CD4-positive, alpha-beta memory T cell (primary cell): ENCODE data around the gene NRCAM. TPM values are rescaled to one million over a fixed set of nuclear protein-coding genes. Genes with fewer than 3 reads are reported as not detected.

Source experiments
- CTCF ChIA-PET: fragments of 350-600 bp; sonication (Branson Sonifier 250); formaldehyde crosslinking; loops from one replicate; lab custom pipeline; 2021; ENCODE audit warnings: inconsistent platforms; ENCODE audit not compliant: partially characterized antibody; lab: Charles Lee
- POLR2A ChIA-PET: fragments of 350-600 bp; sonication (Branson Sonifier 250); formaldehyde crosslinking; loops from one replicate; lab custom pipeline; 2021; ENCODE audit not compliant: partially characterized antibody; lab: Charles Lee
- DNase-seq, 5 donors: peaks; one replicate each; pipeline versions ENCODE4 v3.0.0 to v3.0.0-alpha.2; 2020 to 2022; ENCODE audit warnings: mixed read lengths in 1 of 5
- H3K27ac ChIP-seq: one replicate; pipeline ENCODE4 v1.7.0; 2013; ENCODE audit warnings: low read depth, low read length
- H3K27me3 ChIP-seq: 2 replicates; pipeline ENCODE4 v1.7.0; 2013; ENCODE audit warnings: mild to moderate bottlenecking, low read length, moderate library complexity; ENCODE audit not compliant: insufficient read depth
- H3K36me3 ChIP-seq: 2 replicates; pipeline ENCODE4 v1.7.0; 2013; ENCODE audit warnings: mild to moderate bottlenecking, low read length, moderate library complexity; ENCODE audit not compliant: insufficient read depth
- H3K4me1 ChIP-seq: 2 replicates; pipeline ENCODE4 v1.7.0; 2013; ENCODE audit warnings: mild to moderate bottlenecking, low read length, moderate library complexity; ENCODE audit not compliant: insufficient read depth
- H3K4me3 ChIP-seq, 2 donors: one replicate each; pipeline ENCODE4 v1.7.0; 2013; ENCODE audit warnings: low read length in 2 of 2, mild to moderate bottlenecking in 1 of 2
- H3K9me3 ChIP-seq, 2 donors: one replicate each; pipeline ENCODE4 v1.7.0; 2013; ENCODE audit warnings: low read length in 2 of 2, control low read depth in 1 of 2; ENCODE audit not compliant: control insufficient read depth in 1 of 2
- H3K27ac Mint-ChIP-seq, 7 donors: one replicate each; pipeline ENCODE4 v1.8.0; 2020 to 2021; ENCODE audit warnings: mixed read lengths in 7 of 7, mild to moderate bottlenecking in 6 of 7, inconsistent platforms in 3 of 7, moderate library complexity in 3 of 7
- H3K27me3 Mint-ChIP-seq, 2 donors: one replicate each; pipeline ENCODE4 v1.8.0; 2020 to 2021; ENCODE audit warnings: mixed read lengths in 2 of 2
- H3K36me3 Mint-ChIP-seq, 2 donors: one replicate each; pipeline ENCODE4 v1.8.0; 2020 to 2021; ENCODE audit warnings: mixed read lengths in 2 of 2, inconsistent platforms in 1 of 2, mild to moderate bottlenecking in 1 of 2
- H3K4me1 Mint-ChIP-seq, 4 donors: one replicate each; pipeline ENCODE4 v1.8.0; 2020 to 2021; ENCODE audit warnings: mixed read lengths in 4 of 4, mild to moderate bottlenecking in 1 of 4
- H3K4me3 Mint-ChIP-seq, 8 donors: one replicate each; pipeline ENCODE4 v1.8.0; 2020 to 2021; ENCODE audit warnings: mixed read lengths in 8 of 8, mild to moderate bottlenecking in 7 of 8, moderate library complexity in 6 of 8, inconsistent platforms in 3 of 8
- H3K9me3 Mint-ChIP-seq, 8 donors: one replicate each; pipeline ENCODE4 v1.8.0; 2020 to 2021; ENCODE audit warnings: mixed read lengths in 8 of 8, mild to moderate bottlenecking in 5 of 8, inconsistent platforms in 3 of 8, moderate library complexity in 1 of 8
- intact Hi-C: fragments of 100-400 bp; cut with micrococcal nuclease; formaldehyde crosslinking; loops from one replicate; pipeline ENCODE4 v1.15.1; 2023
- polyA plus RNA-seq, 2 donors: library from polyadenylated mRNA; unstranded; fragments of 300-500 nt; fragmentation: Illumina TruSeq; gene quantifications; one replicate each; pipeline ENCODE4 v1.2.3, GENCODE V29; 2021
- total RNA-seq, 2 experiments: library from RNA; stranded (reverse); gene quantifications; one replicate each; pipeline ENCODE4 v1.2.3, GENCODE V29; 2021

The NRCAM gene
- total and polyA plus RNA-seq, 4 experiments from 2014 or later, result 0.22 to 0.41 (median 0.32) TPM; not detected in 1

DNA sequence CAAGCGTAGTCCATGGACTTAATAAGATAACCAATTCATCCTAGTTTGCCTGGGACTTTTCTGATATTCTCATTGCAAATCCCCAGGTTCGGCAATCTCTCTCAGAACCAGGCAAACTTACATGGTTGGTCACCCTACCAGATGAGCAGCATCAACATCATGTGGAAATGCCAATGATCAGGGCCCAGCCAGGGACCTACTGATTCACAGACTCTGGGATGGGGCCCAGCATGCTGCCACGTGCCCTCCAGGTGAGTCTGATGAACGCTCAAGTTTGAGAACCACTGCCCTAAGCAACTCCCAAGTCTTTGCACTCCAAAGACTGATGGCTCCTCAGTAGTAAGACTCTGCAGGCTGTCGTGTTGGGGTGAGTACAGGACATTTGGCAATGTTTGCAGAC, 328.8 kb downstream of the NRCAM start:
- Histone ChIP-seq H3K27me3 (no peaks in the 10 kb centered on the region), H3K4me1 (no peaks in the 10 kb centered on the region), H3K4me3 (no peak overlapping the region), H3K27ac (no peak overlapping the region), H3K36me3 (no peaks in the 10 kb centered on the region), H3K9me3 (no peaks in the 10 kb centered on the region)
- intact Hi-C loops, result no loop called here
- no peaks in the 10 kb centered on the region for H3K4me1 Mint-ChIP-seq
- H3K27ac Mint-ChIP-seq, result no peak overlapping the region
- peaks cover 0 to 2% of the 10 kb centered on the region in 2 donors for H3K27me3 Mint-ChIP-seq
- DNase-seq, result no peak
- CTCF ChIA-PET, result no interaction called here
- POLR2A ChIA-PET, result no interaction called here
- H3K4me3 Mint-ChIP-seq, result no peak overlapping the region
- H3K9me3 Mint-ChIP-seq, result no peaks in the 10 kb centered on the region
- no peaks in the 10 kb centered on the region for H3K36me3 Mint-ChIP-seq

- no peaks in the 10 kb centered on the region for H3K4me1 ChIP-seq
- Mint-ChIP-seq H3K4me3 (no peak overlapping the region), H3K27ac (peak overlapping the region in 1 of 7 donors; percentile 37), H3K36me3 (no peaks in the 10 kb centered on the region), H3K4me1 (no peaks in the 10 kb centered on the region), H3K9me3 (no peaks in the 10 kb centered on the region), H3K27me3 (peaks cover 0 to 2% of the 10 kb centered on the region in 2 donors)
- no peaks in the 10 kb centered on the region for H3K36me3 ChIP-seq
- intact Hi-C loops, result no loop called here
- ChIA-PET POLR2A (no interaction called here), CTCF (no interaction called here)
- H3K27me3 ChIP-seq, result no peaks in the 10 kb centered on the region
- no peak overlapping the region for H3K27ac ChIP-seq
- H3K9me3 ChIP-seq, result no peaks in the 10 kb centered on the region
- H3K4me3 ChIP-seq, result no peak overlapping the region
- no peak for DNase-seq
Measured at GRCh38 chr7:108124820-108125219, 331.4 kb downstream of the NRCAM start.

DNA sequence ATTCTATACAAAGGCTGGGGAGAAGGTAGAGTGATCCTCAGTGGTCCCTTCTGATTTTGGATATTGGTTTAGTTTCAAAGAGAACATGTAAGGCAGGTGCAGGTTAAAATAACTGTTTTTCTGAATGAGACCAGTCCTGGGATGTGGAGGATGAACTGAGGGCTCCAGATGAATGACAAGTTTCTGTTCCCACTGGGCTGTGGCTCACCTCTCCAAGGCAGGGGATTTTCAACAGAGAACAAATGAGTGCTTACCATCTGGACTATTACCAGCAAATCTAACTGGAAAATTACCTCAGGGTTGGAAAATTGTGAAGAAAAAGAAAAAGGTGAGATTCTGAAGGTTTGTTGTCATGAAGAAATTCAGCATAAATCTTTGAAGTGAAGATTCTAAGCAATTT, 334.1 kb downstream of the NRCAM start:
- CTCF ChIA-PET, result no interaction called here
- Histone ChIP-seq H3K9me3 (no peaks in the 10 kb centered on the region), H3K27ac (no peak overlapping the region), H3K4me3 (no peak overlapping the region), H3K27me3 (no peaks in the 10 kb centered on the region), H3K36me3 (no peaks in the 10 kb centered on the region), H3K4me1 (no peaks in the 10 kb centered on the region)
- no peak overlapping the region for H3K27ac Mint-ChIP-seq
- no peaks in the 10 kb centered on the region for H3K9me3 Mint-ChIP-seq
- H3K4me3 Mint-ChIP-seq, result no peak overlapping the region
- H3K36me3 Mint-ChIP-seq, result no peaks in the 10 kb centered on the region
- intact Hi-C loops, result no loop called here
- no peak for DNase-seq
- no peaks in the 10 kb centered on the region for H3K27me3 Mint-ChIP-seq
- no peaks in the 10 kb centered on the region for H3K4me1 Mint-ChIP-seq
- POLR2A ChIA-PET, result interaction anchor here (0.7 kb wide), 1 partner anchor 593 kb away, joined by 3 read pairs; no protein-coding TSS in a partner anchor

GRCh38 chr7:108120933-108121332, 335.3 kb downstream of the NRCAM start:
- intact Hi-C loops, result no loop called here
- no peak overlapping the region for H3K27ac Mint-ChIP-seq
- CTCF ChIA-PET, result no interaction called here

DNA sequence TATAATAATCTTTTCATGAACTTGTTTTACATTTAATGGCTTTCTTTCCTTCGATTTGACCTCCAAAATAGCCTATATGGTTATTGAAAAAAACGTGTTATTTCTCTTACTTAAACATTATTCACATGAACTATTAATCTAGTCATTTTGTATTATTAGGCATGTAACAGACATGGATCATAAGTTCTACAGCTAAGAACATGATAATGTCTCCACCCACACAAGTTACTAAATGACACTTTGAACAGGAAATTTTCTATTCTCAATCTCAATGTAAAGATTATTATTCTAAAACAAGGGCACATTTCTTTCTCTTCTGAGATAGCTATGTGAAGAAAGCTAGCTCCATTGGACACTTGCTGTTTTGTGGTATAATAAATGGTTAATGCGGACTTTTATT, 336.0 kb downstream of the NRCAM start:
- no peak overlapping the region for H3K27ac Mint-ChIP-seq
- H3K27me3 ChIP-seq, result no peaks in the 10 kb centered on the region
- H3K4me3 ChIP-seq, result no peak overlapping the region
- no peak overlapping the region for H3K4me3 Mint-ChIP-seq
- intact Hi-C loops, result no loop called here
- H3K9me3 ChIP-seq, result no peaks in the 10 kb centered on the region
- no peaks in the 10 kb centered on the region for H3K27me3 Mint-ChIP-seq
- ChIA-PET CTCF (no interaction called here), POLR2A (no interaction called here)
- no peaks in the 10 kb centered on the region for H3K4me1 Mint-ChIP-seq
- H3K36me3 ChIP-seq, result no peaks in the 10 kb centered on the region
- H3K27ac ChIP-seq, result no peak overlapping the region
- H3K9me3 Mint-ChIP-seq, result no peaks in the 10 kb centered on the region
- no peak for DNase-seq
- no peaks in the 10 kb centered on the region for H3K36me3 Mint-ChIP-seq
- H3K4me1 ChIP-seq, result no peaks in the 10 kb centered on the region

More at GRCh38 chr7:108120933-108121332, 335.3 kb downstream of the NRCAM start:
- no peak for DNase-seq
- no peaks in the 10 kb centered on the region for H3K27me3 Mint-ChIP-seq
- no peaks in the 10 kb centered on the region for H3K36me3 ChIP-seq
- H3K4me1 Mint-ChIP-seq, result no peaks in the 10 kb centered on the region
- H3K27ac ChIP-seq, result no peak overlapping the region
- H3K27me3 ChIP-seq, result no peaks in the 10 kb centered on the region
- no peaks in the 10 kb centered on the region for H3K4me1 ChIP-seq
- H3K4me3 Mint-ChIP-seq, result no peak overlapping the region
- H3K9me3 ChIP-seq, result no peaks in the 10 kb centered on the region
- no peaks in the 10 kb centered on the region for H3K9me3 Mint-ChIP-seq
- no peak overlapping the region for H3K4me3 ChIP-seq
- H3K36me3 Mint-ChIP-seq, result no peaks in the 10 kb centered on the region
- POLR2A ChIA-PET, result no interaction called here

DNA sequence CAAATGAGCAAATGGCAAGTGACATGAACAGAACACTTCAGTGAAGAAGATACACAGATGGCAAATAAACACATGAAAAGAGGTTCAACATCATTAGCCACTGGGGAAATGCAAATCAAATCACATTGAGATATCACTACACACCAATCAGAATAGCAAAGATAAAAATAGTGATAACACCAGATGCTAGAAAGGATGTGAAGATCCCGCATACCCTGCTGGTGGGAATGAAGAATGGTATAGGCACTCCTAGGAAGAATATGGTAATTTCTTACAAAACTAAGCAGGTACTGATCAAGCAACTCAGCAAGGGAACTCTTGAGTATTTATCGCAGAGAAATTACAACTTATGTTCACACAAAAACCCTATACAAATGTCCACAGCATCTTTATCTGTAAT, 337.3 kb downstream of the NRCAM start:
- no peaks in the 10 kb centered on the region for H3K27me3 ChIP-seq
- ChIA-PET CTCF (no interaction called here), POLR2A (no interaction called here)
- no peaks in the 10 kb centered on the region for H3K36me3 ChIP-seq
- intact Hi-C loops, result no loop called here
- no peak overlapping the region for H3K4me3 ChIP-seq
- H3K9me3 ChIP-seq, result no peaks in the 10 kb centered on the region
- H3K4me1 ChIP-seq, result no peaks in the 10 kb centered on the region
- no peak overlapping the region for H3K27ac ChIP-seq
- Mint-ChIP-seq H3K9me3 (no peaks in the 10 kb centered on the region), H3K27me3 (no peaks in the 10 kb centered on the region), H3K27ac (no peak overlapping the region), H3K4me3 (no peak overlapping the region), H3K36me3 (no peaks in the 10 kb centered on the region), H3K4me1 (no peaks in the 10 kb centered on the region)
- no peak for DNase-seq

GRCh38 chr7:108114117-108114841, 342.0 kb downstream of the NRCAM start:
- no peaks in the 10 kb centered on the region for H3K9me3 ChIP-seq
- Mint-ChIP-seq H3K4me3 (no peak overlapping the region), H3K36me3 (no peaks in the 10 kb centered on the region), H3K4me1 (no peaks in the 10 kb centered on the region), H3K9me3 (no peaks in the 10 kb centered on the region), H3K27me3 (no peaks in the 10 kb centered on the region), H3K27ac (no peak overlapping the region)
- CTCF ChIA-PET, result interaction anchor here (0.7 to 1.5 kb wide), 3 partner anchors 10 to 33 kb away, joined by 3 to 5 read pairs (median 4); no protein-coding TSS in a partner anchor
- intact Hi-C loops, result no loop called here
- H3K4me3 ChIP-seq, result no peak overlapping the region
- no peaks in the 10 kb centered on the region for H3K4me1 ChIP-seq
- POLR2A ChIA-PET, result no interaction called here
- no peaks in the 10 kb centered on the region for H3K27me3 ChIP-seq
- DNase-seq, result no peak
- no peaks in the 10 kb centered on the region for H3K36me3 ChIP-seq
- no peak overlapping the region for H3K27ac ChIP-seq
